Liver (tissue), 9 donors: ENCODE results near the gene NFATC2. TPM values are rescaled to one million over a fixed set of nuclear protein-coding genes. Genes with fewer than 3 reads are reported as not detected.

Source experiments
- DNase-seq: peaks from one replicate; pipeline ENCODE4 v3.0.0-alpha.2; 2017; ENCODE audit warnings: low spot score
- H3K27ac ChIP-seq, 2 donors: one replicate each; pipeline ENCODE4 v1.7.0; 2013; ENCODE audit warnings: inconsistent platforms in 2 of 2, low read length in 2 of 2, control low read depth in 1 of 2, low read depth in 1 of 2, mild to moderate bottlenecking in 1 of 2
- H3K27me3 ChIP-seq, 4 donors: one replicate each; pipeline versions ENCODE4 v1.6.1 to v1.7.0; 2013; ENCODE audit warnings: low read length in 3 of 4, inconsistent platforms in 1 of 4, mild to moderate bottlenecking in 1 of 4, moderate library complexity in 1 of 4; ENCODE audit not compliant: control insufficient read depth in 4 of 4, insufficient read depth in 4 of 4
- H3K36me3 ChIP-seq, 4 donors: one replicate each; pipeline versions ENCODE4 v1.6.1 to v1.7.0; 2013; ENCODE audit warnings: low read length in 3 of 4, mild to moderate bottlenecking in 3 of 4, low read depth in 1 of 4, moderate library complexity in 1 of 4; ENCODE audit not compliant: control insufficient read depth in 4 of 4, insufficient read depth in 3 of 4
- H3K4me1 ChIP-seq, 4 donors: one replicate each; pipeline versions ENCODE4 v1.6.1 to v1.7.0; 2013; ENCODE audit warnings: low read length in 3 of 4, mild to moderate bottlenecking in 3 of 4, moderate library complexity in 1 of 4; ENCODE audit not compliant: control insufficient read depth in 4 of 4, insufficient read depth in 4 of 4
- H3K4me3 ChIP-seq, 3 donors: one replicate each; pipeline versions ENCODE4 v1.6.1 to v1.7.0; 2013; ENCODE audit warnings: low read length in 3 of 3, control low read depth in 1 of 3, low read depth in 1 of 3, mild to moderate bottlenecking in 1 of 3
- H3K9ac ChIP-seq, 2 donors: one replicate each; pipeline ENCODE4 v1.7.0; 2013; ENCODE audit warnings: low read length in 2 of 2, mild to moderate bottlenecking in 2 of 2, moderate library complexity in 2 of 2, control low read depth in 1 of 2, low read depth in 1 of 2
- H3K9me3 ChIP-seq, 4 donors: one replicate each; pipeline versions ENCODE4 v1.6.1 to v1.7.0; 2013; ENCODE audit warnings: low read length in 3 of 4; ENCODE audit not compliant: control insufficient read depth in 4 of 4
- EGR1 ChIP-seq, 2 donors: IDR thresholded peaks; 2 replicates each; pipeline ENCODE4 v1.6.1; 2016 to 2018; ENCODE audit warnings: antibody characterized with exemption in 2 of 2, low read depth in 2 of 2
- GABPA ChIP-seq, 2 donors: IDR thresholded peaks in 1 of 2; conservative IDR thresholded peaks in 1 of 2; 2 replicates each; pipeline ENCODE4 v1.6.1; 2016; ENCODE audit warnings: antibody characterized with exemption in 2 of 2, mild to moderate bottlenecking in 1 of 2, moderate library complexity in 1 of 2
- HNF4A ChIP-seq, 2 donors: conservative IDR thresholded peaks; 2 replicates each; pipeline ENCODE4 v1.6.1; 2016; ENCODE audit warnings: antibody characterized with exemption in 2 of 2, mild to moderate bottlenecking in 2 of 2
- JUND ChIP-seq, 2 donors: IDR thresholded peaks; 2 replicates each; pipeline ENCODE4 v1.6.1; 2016; ENCODE audit warnings: antibody characterized with exemption in 2 of 2
- NR2F2 ChIP-seq: IDR thresholded peaks from 2 replicates; pipeline ENCODE4 v1.6.1; 2016; ENCODE audit warnings: antibody characterized with exemption
- RAD21 ChIP-seq, 2 donors: IDR thresholded peaks; 2 replicates each; pipeline ENCODE4 v1.6.1; 2016; ENCODE audit warnings: antibody characterized with exemption in 2 of 2, mild to moderate bottlenecking in 2 of 2
- TAF1 ChIP-seq: conservative IDR thresholded peaks from 2 replicates; pipeline ENCODE4 v1.6.1; 2016; ENCODE audit warnings: antibody characterized with exemption, mild to moderate bottlenecking
- YY1 ChIP-seq: IDR thresholded peaks from 2 replicates; pipeline ENCODE4 v1.6.1; 2016; ENCODE audit warnings: antibody characterized with exemption, mild to moderate bottlenecking
- WGBS: extraction: QIAGEN DNeasy Blood & Tissue Kit; methylation state at CpG from one replicate; pipeline ENCODE4 v1.1.7; 2013; 5-methylcytosine and 5-hydroxymethylcytosine counted together
- polyA plus RNA-seq, 2 donors: library from polyadenylated mRNA; stranded (reverse) in 1 of 2; unstranded in 1 of 2; fragments of 200-250 nt in 1 of 2; fragments of >200 nt in 1 of 2; fragmentation: Nextera tagmentation in 1 of 2; extraction: Ambion mirVana in 1 of 2; gene quantifications; one replicate each; pipeline versions ENCODE4 v1.2.1 to v1.2.3, GENCODE V29; 2013 to 2015
- total RNA-seq, 2 donors: library from RNA; depleted of rRNA; stranded (reverse); fragments of >200 nt; gene quantifications; one replicate each; pipeline ENCODE4 v1.2.3, GENCODE V29; 2014
- TF ChIP-seq, protein P1 (sequence below): IDR thresholded peaks from 2 replicates; pipeline ENCODE4 v1.6.1; 2016; ENCODE audit warnings: antibody characterized with exemption
- TF ChIP-seq, protein P2 (sequence below): IDR thresholded peaks from 2 replicates; pipeline ENCODE4 v1.6.1; 2016; ENCODE audit warnings: antibody characterized with exemption
- TF ChIP-seq, protein P3 (sequence below): IDR thresholded peaks from 2 replicates; pipeline ENCODE4 v1.6.1; 2016; ENCODE audit warnings: antibody characterized with exemption, mild to moderate bottlenecking
- TF ChIP-seq, protein P4 (sequence below): fragments of 150-350 bp; IDR thresholded peaks from 2 replicates; pipeline ENCODE4 v1.5.1; 2017; ENCODE audit warnings: improper control_type of control experiment, low read depth, low read length; ENCODE audit not compliant: missing input control
- donor health status: healthy.
- donor health status: healthy.
- donor health status: healthy.
- donor health status: healthy.
- donor health status: healthy.

Gene NFATC2
- total and polyA plus RNA-seq, 4 donors = 1.2 to 6.7 (median 2.6) TPM

DNA sequence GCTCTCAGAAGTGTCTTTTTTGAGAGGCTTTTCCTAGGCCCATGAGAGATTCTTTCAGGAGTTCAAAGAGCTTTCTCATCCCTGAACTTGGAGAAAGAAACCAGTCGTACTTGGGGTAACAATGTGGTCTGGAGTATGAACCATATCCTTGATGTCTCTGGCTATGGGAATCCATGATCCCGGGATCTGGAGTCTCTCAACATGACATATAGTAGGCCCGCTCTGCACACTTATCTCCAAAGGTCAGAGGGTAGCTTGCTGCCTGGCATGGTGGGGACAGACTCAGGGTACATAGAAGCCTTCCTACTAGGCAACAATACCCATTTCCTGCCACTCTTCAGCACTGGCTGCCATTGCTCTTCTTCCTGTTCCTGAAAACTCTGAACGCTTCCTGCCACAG lies 42.2 kb upstream of the NFATC2 start (continued):
- TF ChIP-seq NR2F2 = no peak
- no peak for TF ChIP-seq YY1

DNA sequence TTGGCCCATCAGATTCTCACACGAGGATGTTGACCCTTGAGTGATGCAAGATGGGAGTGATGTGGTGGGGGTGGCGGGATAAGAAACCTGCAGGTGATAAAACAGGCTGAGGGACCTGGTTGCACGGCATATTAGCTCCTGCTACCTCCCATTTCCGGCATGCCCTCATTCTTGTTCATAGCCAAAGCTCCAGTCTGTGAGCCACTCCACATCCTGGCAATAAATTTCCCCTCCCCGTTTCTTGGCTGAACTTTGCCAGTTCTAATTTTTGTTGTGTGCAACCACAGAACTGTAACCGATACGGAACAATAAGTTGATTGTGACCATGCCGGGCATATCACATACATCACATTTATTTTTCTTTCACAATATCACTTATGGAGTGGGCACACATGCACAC lies 41.6 kb upstream of the NFATC2 start:
- Histone ChIP-seq H3K4me3 (no peak overlapping the region), H3K9me3 (no peaks in the 10 kb centered on the region), H3K27ac (no peak overlapping the region), H3K27me3 (no peaks in the 10 kb centered on the region), H3K36me3 (no peaks in the 10 kb centered on the region), H3K4me1 (no peaks in the 10 kb centered on the region), H3K9ac (no peak overlapping the region)
- DNase-seq = no peak
- TF ChIP-seq GABPA (IDR thresholded peaks at IDR 0.05 in 1 of 2, conservative IDR thresholded peaks at IDR 0.05 in 1 of 2) (no peak), HNF4A (conservative IDR thresholded peaks at IDR 0.05) (no peak), EGR1 (IDR thresholded peaks at IDR 0.05; ENCODE audit: low read depth in 2 of 2) (no peak), TAF1 (no peak), RAD21 (IDR thresholded peaks at IDR 0.05) (no peak)
- TF ChIP-seq, protein P1, sequence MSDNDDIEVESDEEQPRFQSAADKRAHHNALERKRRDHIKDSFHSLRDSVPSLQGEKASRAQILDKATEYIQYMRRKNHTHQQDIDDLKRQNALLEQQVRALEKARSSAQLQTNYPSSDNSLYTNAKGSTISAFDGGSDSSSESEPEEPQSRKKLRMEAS = no peak
- TF ChIP-seq, protein P2, sequence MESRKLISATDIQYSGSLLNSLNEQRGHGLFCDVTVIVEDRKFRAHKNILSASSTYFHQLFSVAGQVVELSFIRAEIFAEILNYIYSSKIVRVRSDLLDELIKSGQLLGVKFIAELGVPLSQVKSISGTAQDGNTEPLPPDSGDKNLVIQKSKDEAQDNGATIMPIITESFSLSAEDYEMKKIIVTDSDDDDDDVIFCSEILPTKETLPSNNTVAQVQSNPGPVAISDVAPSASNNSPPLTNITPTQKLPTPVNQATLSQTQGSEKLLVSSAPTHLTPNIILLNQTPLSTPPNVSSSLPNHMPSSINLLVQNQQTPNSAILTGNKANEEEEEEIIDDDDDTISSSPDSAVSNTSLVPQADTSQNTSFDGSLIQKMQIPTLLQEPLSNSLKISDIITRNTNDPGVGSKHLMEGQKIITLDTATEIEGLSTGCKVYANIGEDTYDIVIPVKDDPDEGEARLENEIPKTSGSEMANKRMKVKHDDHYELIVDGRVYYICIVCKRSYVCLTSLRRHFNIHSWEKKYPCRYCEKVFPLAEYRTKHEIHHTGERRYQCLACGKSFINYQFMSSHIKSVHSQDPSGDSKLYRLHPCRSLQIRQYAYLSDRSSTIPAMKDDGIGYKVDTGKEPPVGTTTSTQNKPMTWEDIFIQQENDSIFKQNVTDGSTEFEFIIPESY = no peak
- TF ChIP-seq, protein P3, sequence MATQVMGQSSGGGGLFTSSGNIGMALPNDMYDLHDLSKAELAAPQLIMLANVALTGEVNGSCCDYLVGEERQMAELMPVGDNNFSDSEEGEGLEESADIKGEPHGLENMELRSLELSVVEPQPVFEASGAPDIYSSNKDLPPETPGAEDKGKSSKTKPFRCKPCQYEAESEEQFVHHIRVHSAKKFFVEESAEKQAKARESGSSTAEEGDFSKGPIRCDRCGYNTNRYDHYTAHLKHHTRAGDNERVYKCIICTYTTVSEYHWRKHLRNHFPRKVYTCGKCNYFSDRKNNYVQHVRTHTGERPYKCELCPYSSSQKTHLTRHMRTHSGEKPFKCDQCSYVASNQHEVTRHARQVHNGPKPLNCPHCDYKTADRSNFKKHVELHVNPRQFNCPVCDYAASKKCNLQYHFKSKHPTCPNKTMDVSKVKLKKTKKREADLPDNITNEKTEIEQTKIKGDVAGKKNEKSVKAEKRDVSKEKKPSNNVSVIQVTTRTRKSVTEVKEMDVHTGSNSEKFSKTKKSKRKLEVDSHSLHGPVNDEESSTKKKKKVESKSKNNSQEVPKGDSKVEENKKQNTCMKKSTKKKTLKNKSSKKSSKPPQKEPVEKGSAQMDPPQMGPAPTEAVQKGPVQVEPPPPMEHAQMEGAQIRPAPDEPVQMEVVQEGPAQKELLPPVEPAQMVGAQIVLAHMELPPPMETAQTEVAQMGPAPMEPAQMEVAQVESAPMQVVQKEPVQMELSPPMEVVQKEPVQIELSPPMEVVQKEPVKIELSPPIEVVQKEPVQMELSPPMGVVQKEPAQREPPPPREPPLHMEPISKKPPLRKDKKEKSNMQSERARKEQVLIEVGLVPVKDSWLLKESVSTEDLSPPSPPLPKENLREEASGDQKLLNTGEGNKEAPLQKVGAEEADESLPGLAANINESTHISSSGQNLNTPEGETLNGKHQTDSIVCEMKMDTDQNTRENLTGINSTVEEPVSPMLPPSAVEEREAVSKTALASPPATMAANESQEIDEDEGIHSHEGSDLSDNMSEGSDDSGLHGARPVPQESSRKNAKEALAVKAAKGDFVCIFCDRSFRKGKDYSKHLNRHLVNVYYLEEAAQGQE = no peak
- WGBS = 86% methylated on average over 8 of the region's 8 CpGs

DNA sequence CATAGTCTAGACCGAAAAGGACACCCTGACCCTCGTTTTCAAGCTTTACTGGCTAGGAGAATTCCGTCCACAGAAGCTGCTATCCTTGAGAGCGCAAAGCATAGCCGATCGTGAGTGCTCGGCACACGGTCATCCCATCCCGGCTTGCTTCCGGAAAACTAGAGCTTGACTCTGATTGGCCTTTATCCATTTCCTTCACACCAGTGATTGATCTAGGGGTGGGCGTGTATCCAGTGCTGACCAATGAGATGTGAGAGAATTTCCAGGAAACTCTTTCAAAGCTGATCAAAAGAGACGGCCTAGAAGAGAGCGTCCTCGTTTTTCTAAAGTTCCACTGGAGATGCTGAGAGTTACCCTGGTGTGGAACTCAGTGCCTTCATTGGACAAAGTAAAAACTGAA lies 41.0 kb upstream of the NFATC2 start:
- no peaks in the 10 kb centered on the region for H3K27me3 ChIP-seq
- no peak overlapping the region for H3K9ac ChIP-seq
- no peak for DNase-seq
- 94% methylated on average over 14 of the region's 14 CpGs for WGBS
- H3K36me3 ChIP-seq = no peaks in the 10 kb centered on the region
- no peak overlapping the region for H3K4me3 ChIP-seq
- TF ChIP-seq EGR1 (IDR thresholded peaks at IDR 0.05; ENCODE audit: low read depth in 2 of 2) (no peak), JUND (IDR thresholded peaks at IDR 0.05) (no peak)
- TF ChIP-seq, protein P4, sequence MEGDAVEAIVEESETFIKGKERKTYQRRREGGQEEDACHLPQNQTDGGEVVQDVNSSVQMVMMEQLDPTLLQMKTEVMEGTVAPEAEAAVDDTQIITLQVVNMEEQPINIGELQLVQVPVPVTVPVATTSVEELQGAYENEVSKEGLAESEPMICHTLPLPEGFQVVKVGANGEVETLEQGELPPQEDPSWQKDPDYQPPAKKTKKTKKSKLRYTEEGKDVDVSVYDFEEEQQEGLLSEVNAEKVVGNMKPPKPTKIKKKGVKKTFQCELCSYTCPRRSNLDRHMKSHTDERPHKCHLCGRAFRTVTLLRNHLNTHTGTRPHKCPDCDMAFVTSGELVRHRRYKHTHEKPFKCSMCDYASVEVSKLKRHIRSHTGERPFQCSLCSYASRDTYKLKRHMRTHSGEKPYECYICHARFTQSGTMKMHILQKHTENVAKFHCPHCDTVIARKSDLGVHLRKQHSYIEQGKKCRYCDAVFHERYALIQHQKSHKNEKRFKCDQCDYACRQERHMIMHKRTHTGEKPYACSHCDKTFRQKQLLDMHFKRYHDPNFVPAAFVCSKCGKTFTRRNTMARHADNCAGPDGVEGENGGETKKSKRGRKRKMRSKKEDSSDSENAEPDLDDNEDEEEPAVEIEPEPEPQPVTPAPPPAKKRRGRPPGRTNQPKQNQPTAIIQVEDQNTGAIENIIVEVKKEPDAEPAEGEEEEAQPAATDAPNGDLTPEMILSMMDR = no peak
- H3K9me3 ChIP-seq = no peaks in the 10 kb centered on the region
- no peak overlapping the region for H3K27ac ChIP-seq
- no peaks in the 10 kb centered on the region for H3K4me1 ChIP-seq
